A549 (cell line): ENCODE measurements around the gene SAXO1. TPM values are rescaled to one million over a fixed set of nuclear protein-coding genes. Genes with fewer than 3 reads are reported as not detected.

Source experiments
- ATAC-seq, 2 experiments: fragments of 200-7000 bp in 1 of 2; fragments of >200 bp in 1 of 2; cut with Nextera tagmentation in 1 of 2; cut with Tn5 transposase in 1 of 2; 3 replicates each; pipeline versions ENCODE4 v1.8.0 to v1.9.1; 2018 to 2020; ENCODE audit warnings: mild to moderate bottlenecking in 1 of 2, moderate library complexity in 1 of 2
- CTCF ChIA-PET: fragments of 300-600 bp; sonication (Branson Sonifier 250); formaldehyde crosslinking; extraction: SDS; loops from one replicate; lab custom pipeline; 2021; ENCODE audit warnings: antibody characterized with exemption, inconsistent platforms; lab: Yijun Ruan, JAX
- POLR2A ChIA-PET: fragments of 350-600 bp; formaldehyde crosslinking; extraction: SDS; loops from one replicate; lab custom pipeline; 2021; ENCODE audit warnings: antibody characterized with exemption, inconsistent platforms; lab: Yijun Ruan, JAX
- DNase-seq, 2 experiments: peaks; one replicate each; pipeline versions ENCODE4 v3.0.0 to v3.0.0-alpha.2; 2011 to 2016; ENCODE audit warnings: low read depth in 1 of 2, low spot score in 1 of 2
- FAIRE-seq: peaks from 2 replicates; lab custom pipeline; 2011; peaks lifted over from hg19 to GRCh38; lab: Jason Lieb, UNC
- H3K27ac ChIP-seq, 2 experiments: fragments of >200 bp; sonication (Bioruptor Twin); formaldehyde crosslinking; 3 replicates each; pipeline ENCODE4 v1.5.1; 2016 to 2017
- H3K4me1 ChIP-seq: fragments of >200 bp; sonication (Bioruptor Twin); formaldehyde crosslinking; 3 replicates; pipeline ENCODE4 v1.6.1; 2016
- H3K4me2 ChIP-seq: fragments of >200 bp; sonication (Bioruptor Twin); formaldehyde crosslinking; 3 replicates; pipeline ENCODE4 v1.6.1; 2016
- H3K4me3 ChIP-seq: fragments of >200 bp; sonication (Bioruptor Twin); formaldehyde crosslinking; 3 replicates; pipeline ENCODE4 v1.5.1; 2016
- H3K9me3 ChIP-seq: fragments of >200 bp; sonication (Bioruptor Twin); formaldehyde crosslinking; 3 replicates; pipeline ENCODE4 v1.6.1; 2016
- BCL3 ChIP-seq: fragments of >200 bp; sonication (Bioruptor Twin); formaldehyde crosslinking; IDR thresholded peaks from 3 replicates; pipeline ENCODE4 v1.6.1; 2016
- BHLHE40 ChIP-seq: IDR thresholded peaks from 2 replicates; pipeline ENCODE4 v1.6.1; 2012; ENCODE audit warnings: low read depth, low read length, inconsistent platforms
- CBX2 ChIP-seq: fragments of 200-600 bp; sonication (generic); IDR thresholded peaks from 2 replicates; pipeline ENCODE4 v1.6.1; 2016; ENCODE audit warnings: low read depth, mild to moderate bottlenecking, borderline replicate concordance
- CBX8 ChIP-seq: fragments of 200-600 bp; sonication (generic); IDR thresholded peaks from 2 replicates; pipeline ENCODE4 v1.6.1; 2016
- CEBPB ChIP-seq, 2 experiments: fragments of >200 bp in 1 of 2; sonication (Bioruptor Twin) in 1 of 2; formaldehyde crosslinking in 1 of 2; IDR thresholded peaks; 2 replicates each; pipeline ENCODE4 v1.6.1; 2012 to 2016
- CHD4 ChIP-seq: fragments of 200-600 bp; sonication (generic); IDR thresholded peaks from 2 replicates; pipeline ENCODE4 v1.6.1; 2016; ENCODE audit warnings: antibody characterized with exemption, mild to moderate bottlenecking, borderline replicate concordance
- CTCF ChIP-seq: fragments of >200 bp; sonication (Bioruptor Twin); formaldehyde crosslinking; IDR thresholded peaks from 3 replicates; pipeline ENCODE4 v1.5.1; 2016
- EHF ChIP-seq: fragments of 250-450 bp; sonication (Bioruptor Pico); IDR thresholded peaks from 2 replicates; pipeline ENCODE4 v1.5.0; 2020; ENCODE audit warnings: mild to moderate bottlenecking
- ELK1 ChIP-seq: fragments of 150-350 bp; IDR thresholded peaks from 2 replicates; pipeline ENCODE4 v1.6.1; 2014; ENCODE audit warnings: low read depth, mild to moderate bottlenecking, low read length
- ESRRA ChIP-seq: fragments of 150-350 bp; IDR thresholded peaks from 2 replicates; pipeline ENCODE4 v1.6.1; 2014; ENCODE audit warnings: mild to moderate bottlenecking, low read length, borderline replicate concordance
- HDAC2 ChIP-seq: fragments of 200-600 bp; sonication (generic); IDR thresholded peaks from 2 replicates; pipeline ENCODE4 v1.6.1; 2016
- HOXB13 ChIP-seq: fragments of 250-450 bp; sonication (Bioruptor Pico); IDR thresholded peaks from 2 replicates; pipeline ENCODE4 v1.5.0; 2020; ENCODE audit warnings: low read depth, mild to moderate bottlenecking, moderate library complexity
- HOXB5 ChIP-seq: fragments of 250-450 bp; sonication (Bioruptor Pico); IDR thresholded peaks from 2 replicates; pipeline ENCODE4 v1.5.0; 2020; ENCODE audit warnings: mild to moderate bottlenecking, moderate library complexity
- KDM1A ChIP-seq: fragments of 200-600 bp; sonication (generic); IDR thresholded peaks from 2 replicates; pipeline ENCODE4 v1.6.1; 2016; ENCODE audit warnings: low read depth, mild to moderate bottlenecking
- KDM5A ChIP-seq: fragments of 200-600 bp; sonication (generic); IDR thresholded peaks from 2 replicates; pipeline ENCODE4 v1.6.1; 2016; ENCODE audit warnings: antibody characterized with exemption, mild to moderate bottlenecking
- NPAS2 ChIP-seq: fragments of 250-450 bp; sonication (Bioruptor Pico); IDR thresholded peaks from 2 replicates; pipeline ENCODE4 v1.8.0; 2022; ENCODE audit warnings: mild to moderate bottlenecking, moderate library complexity, borderline replicate concordance
- NR3C1 ChIP-seq: fragments of >200 bp; sonication (Bioruptor Twin); formaldehyde crosslinking; IDR thresholded peaks from 3 replicates; pipeline ENCODE4 v1.6.1; 2017
- PBX3 ChIP-seq: IDR thresholded peaks from 2 replicates; pipeline ENCODE4 v1.6.1; 2012
- RAD21 ChIP-seq, 2 experiments: fragments of >200 bp in 1 of 2; sonication (Bioruptor Twin) in 1 of 2; formaldehyde crosslinking in 1 of 2; IDR thresholded peaks in 1 of 2; conservative IDR thresholded peaks in 1 of 2; 2 replicates in 1 of 2; 3 replicates in 1 of 2; pipeline ENCODE4 v1.6.1; 2012 to 2018; ENCODE audit warnings: inconsistent platforms in 1 of 2
- RARB ChIP-seq: fragments of 250-450 bp; sonication (Bioruptor Pico); IDR thresholded peaks from 2 replicates; pipeline ENCODE4 v1.8.0; 2021; ENCODE audit warnings: mild to moderate bottlenecking, moderate library complexity
- RFX5 ChIP-seq: fragments of 450-650 bp; IDR thresholded peaks from 2 replicates; pipeline ENCODE4 v1.7.1; 2014; ENCODE audit warnings: antibody characterized with exemption, mild to moderate bottlenecking, moderate library complexity
- SREBF2 ChIP-seq: fragments of 450-650 bp; IDR thresholded peaks from 2 replicates; pipeline ENCODE4 v1.6.1; 2014; ENCODE audit warnings: mild to moderate bottlenecking, moderate library complexity
- TFCP2L1 ChIP-seq: fragments of 250-450 bp; sonication (Bioruptor Pico); IDR thresholded peaks from 2 replicates; pipeline ENCODE4 v1.5.0; 2021; ENCODE audit warnings: mild to moderate bottlenecking
- ZC3H11A ChIP-seq: fragments of 450-650 bp; IDR thresholded peaks from 2 replicates; pipeline ENCODE4 v1.6.1; 2014; ENCODE audit warnings: antibody characterized with exemption, mild to moderate bottlenecking
- ZNF302 ChIP-seq: fragments of 250-450 bp; sonication (Bioruptor Pico); IDR thresholded peaks from 2 replicates; pipeline ENCODE4 v1.9.0; 2021; ENCODE audit warnings: inconsistent platforms, mild to moderate bottlenecking, moderate library complexity
- WGBS: methylation state at CpG from one replicate; pipeline ENCODE4 v1.1.6; 2017; ENCODE audit errors: missing lambda C conversion rate; 5-methylcytosine and 5-hydroxymethylcytosine counted together
- polyA plus RNA-seq, 4 experiments: library from polyadenylated mRNA; depleted of rRNA in 3 of 4; stranded (reverse); fragments of >200 nt; fragmentation: RNase III in 1 of 4; extraction: RNeasy Plus Mini Kit Qiagen cat#74134 plus additional on column Dnase treatment in 1 of 4; gene quantifications; 2 replicates in 3 of 4; 3 replicates in 1 of 4; pipeline ENCODE4 v1.2.3, GENCODE V29; 2011 to 2017

The SAXO1 gene
- polyA plus RNA-seq, 2 of the 4 experiments (the other 2 are of a cell fraction) = not detected

- no peaks in the 10 kb centered on the region for H3K4me1 ChIP-seq
- 76% methylated on average over 21 of the region's 22 CpGs for WGBS
- ChIA-PET CTCF (interaction anchor here (0.6 to 5.4 kb wide), 17 partner anchors 9 to 1500 kb away, joined by 3 to 49 read pairs (median 4); no protein-coding TSS in a partner anchor), POLR2A (no interaction called here)
- ATAC-seq (no peak), DNase-seq (no peak), FAIRE-seq (no peak)
- TF ChIP-seq ZC3H11A (no peak), TFCP2L1 (CRISPR knock-in tag) (no peak), RAD21 (conservative IDR thresholded peaks at IDR 0.05 in 1 of 2, IDR thresholded peaks at IDR 0.05 in 1 of 2) (no peak), HOXB5 (CRISPR knock-in tag) (no peak), CTCF (no peak), RFX5 (no peak), NR3C1 (no peak), NPAS2 (CRISPR knock-in tag) (no peak), BHLHE40 (no peak)
- H3K4me2 ChIP-seq = no peak overlapping the region
- H3K4me3 ChIP-seq = no peak overlapping the region
- H3K9me3 ChIP-seq = no peaks in the 10 kb centered on the region
- H3K27ac ChIP-seq = no peak overlapping the region
Measured at GRCh38 chr9:19027825-19028224, 5.2 kb downstream of the SAXO1 start.

- CTCF ChIA-PET = interaction anchor here (1.1 to 5.4 kb wide), 5 partner anchors 10 to 1224 kb away, joined by 3 to 49 read pairs (median 8); no protein-coding TSS in a partner anchor
- H3K4me3 ChIP-seq = no peak overlapping the region
- POLR2A ChIA-PET = no interaction called here
Measured at GRCh38 chr9:19026375-19026774, 6.6 kb downstream of the SAXO1 start.

GRCh38 chr9:19023078-19023477 lies 9.9 kb downstream of the SAXO1 start:
- H3K9me3 ChIP-seq = no peaks in the 10 kb centered on the region
- POLR2A ChIA-PET = no interaction called here
- no peak for DNase-seq
- TF ChIP-seq CTCF (no peak), CBX8 (no peak), ELK1 (no peak)
- TF ChIP-seq, all 56 proteins: peak for 0
- Histone ChIP-seq H3K4me3 (no peak overlapping the region), H3K4me2 (no peak overlapping the region), H3K27ac (no peak overlapping the region), H3K4me1 (no peaks in the 10 kb centered on the region)
- ATAC-seq (no peak), FAIRE-seq (no peak)
- CTCF ChIA-PET = interaction anchor here (1.4 kb wide), 1 partner anchor 11 kb away, joined by 3 read pairs; no protein-coding TSS in a partner anchor
- 17% methylated on average over 5 of the region's 5 CpGs for WGBS

More at GRCh38 chr9:19026375-19026774, 6.6 kb downstream of the SAXO1 start:
- no peak for TF ChIP-seq ESRRA
- TF ChIP-seq CBX8 = no peak
- no peak for TF ChIP-seq EHF (CRISPR knock-in tag)
- TF ChIP-seq KDM5A = no peak
- TF ChIP-seq RAD21 (conservative IDR thresholded peaks at IDR 0.05 in 1 of 2, IDR thresholded peaks at IDR 0.05 in 1 of 2) = no peak
- no peak for TF ChIP-seq SREBF2
- no peak for TF ChIP-seq HOXB5 (CRISPR knock-in tag)
- no peak for TF ChIP-seq HDAC2
- TF ChIP-seq CHD4 = no peak
- no peak for TF ChIP-seq CBX2
- TF ChIP-seq HOXB13 = no peak
- TF ChIP-seq TFCP2L1 (CRISPR knock-in tag) = no peak
- TF ChIP-seq CEBPB (IDR thresholded peaks at IDR 0.05) = no peak
- no peak for TF ChIP-seq RARB (CRISPR knock-in tag)
- no peak for TF ChIP-seq KDM1A
- TF ChIP-seq ZNF302 = no peak
- TF ChIP-seq ZC3H11A = no peak
- TF ChIP-seq PBX3 = no peak
- TF ChIP-seq BCL3 = no peak
- DNase-seq (no peak), ATAC-seq (no peak), FAIRE-seq (no peak)
- Histone ChIP-seq H3K4me1 (no peaks in the 10 kb centered on the region), H3K4me2 (no peak overlapping the region), H3K9me3 (no peaks in the 10 kb centered on the region), H3K27ac (no peak overlapping the region)
- 38% methylated on average over 6 of the region's 6 CpGs for WGBS
